Measurements from ENCODE around the gene TSSK3. TPM values are rescaled to one million over a fixed set of nuclear protein-coding genes. Genes with fewer than 3 reads are reported as not detected.
A peak's percentile ranks its signal among the peaks of the same experiment; 100 is the strongest.

TSSK3 gene
- total RNA-seq, 1 experiment from 2014 or later: 3.9 TPM

GRCh38 chr1:32349211-32349708, 13.1 kb upstream of the TSSK3 start:
- H3K36me3 ChIP-seq (ENCODE audit: low read depth): no peaks in the 10 kb centered on the region
- no peaks in the 10 kb centered on the region for H3K27me3 ChIP-seq (ENCODE audit: insufficient read depth, low read depth)
- peaks cover 21% of the 10 kb centered on the region for H3K4me1 ChIP-seq (replicated peaks; ENCODE audit: insufficient read depth)
- no peak overlapping the region for H2AFZ ChIP-seq
- H3F3A ChIP-seq (ENCODE audit: insufficient read depth, low read depth): peaks cover 19% of the 10 kb centered on the region; the same call in 1 of the 2 replicates
- H3K4me2 ChIP-seq: no peak overlapping the region
- no peak overlapping the region for H3K27ac ChIP-seq
- no TSS peak for BruUV-seq (replicated peaks)
- no peak overlapping the region for H3K4me3 ChIP-seq
- CTCF ChIA-PET: no interaction called here
- H3K79me2 ChIP-seq (ENCODE audit: low read depth): no peaks in the 10 kb centered on the region
- POLR2A ChIA-PET (ENCODE audit: unreplicated experiment): no interaction called here
- H4K20me1 ChIP-seq (ENCODE audit: insufficient read depth): no peaks in the 10 kb centered on the region
- no peaks in the 10 kb centered on the region for H3K9me3 ChIP-seq (ENCODE audit: insufficient read depth, low read depth)
- TF ChIP-seq EZH2 (IDR thresholded peaks at IDR 0.05; ENCODE audit: low read depth): no peak
- TF ChIP-seq, protein P1, sequence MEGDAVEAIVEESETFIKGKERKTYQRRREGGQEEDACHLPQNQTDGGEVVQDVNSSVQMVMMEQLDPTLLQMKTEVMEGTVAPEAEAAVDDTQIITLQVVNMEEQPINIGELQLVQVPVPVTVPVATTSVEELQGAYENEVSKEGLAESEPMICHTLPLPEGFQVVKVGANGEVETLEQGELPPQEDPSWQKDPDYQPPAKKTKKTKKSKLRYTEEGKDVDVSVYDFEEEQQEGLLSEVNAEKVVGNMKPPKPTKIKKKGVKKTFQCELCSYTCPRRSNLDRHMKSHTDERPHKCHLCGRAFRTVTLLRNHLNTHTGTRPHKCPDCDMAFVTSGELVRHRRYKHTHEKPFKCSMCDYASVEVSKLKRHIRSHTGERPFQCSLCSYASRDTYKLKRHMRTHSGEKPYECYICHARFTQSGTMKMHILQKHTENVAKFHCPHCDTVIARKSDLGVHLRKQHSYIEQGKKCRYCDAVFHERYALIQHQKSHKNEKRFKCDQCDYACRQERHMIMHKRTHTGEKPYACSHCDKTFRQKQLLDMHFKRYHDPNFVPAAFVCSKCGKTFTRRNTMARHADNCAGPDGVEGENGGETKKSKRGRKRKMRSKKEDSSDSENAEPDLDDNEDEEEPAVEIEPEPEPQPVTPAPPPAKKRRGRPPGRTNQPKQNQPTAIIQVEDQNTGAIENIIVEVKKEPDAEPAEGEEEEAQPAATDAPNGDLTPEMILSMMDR (conservative IDR thresholded peaks at IDR 0.05): no peak
- no peaks in the 10 kb centered on the region for H3K9me2 ChIP-seq (ENCODE audit: insufficient read depth)
- intact Hi-C loops (cut with micrococcal nuclease; ENCODE audit: unreplicated experiment): no loop called here
- no peak for DNase-seq

GRCh38 chr1:32350785-32351398, 11.4 kb upstream of the TSSK3 start:
- TF ChIP-seq EZH2 (IDR thresholded peaks at IDR 0.05; ENCODE audit: low read depth): no peak
- TF ChIP-seq, protein P1 (conservative IDR thresholded peaks at IDR 0.05): peak; percentile 96
- H3K36me3 ChIP-seq (ENCODE audit: low read depth): no peaks in the 10 kb centered on the region
- peak overlapping the region; percentile 96 for H2AFZ ChIP-seq
- H3K4me2 ChIP-seq: peak overlapping the region; percentile 93
- intact Hi-C loops (cut with micrococcal nuclease; ENCODE audit: unreplicated experiment): loop anchor here (2.0 to 5.0 kb wide), 2 partner anchors 14 to 339 kb away; partner anchors contain the start of genes KHDRBS1 and MARCKSL1
- H4K20me1 ChIP-seq (ENCODE audit: insufficient read depth): no peaks in the 10 kb centered on the region
- no peaks in the 10 kb centered on the region for H3K9me3 ChIP-seq (ENCODE audit: insufficient read depth, low read depth)
- no peaks in the 10 kb centered on the region for H3K79me2 ChIP-seq (ENCODE audit: low read depth)
- no peaks in the 10 kb centered on the region for H3K9me2 ChIP-seq (ENCODE audit: insufficient read depth)
- no TSS peak for BruUV-seq (replicated peaks)
- ChIA-PET POLR2A (ENCODE audit: unreplicated experiment) (interaction anchor here (0.6 to 1.4 kb wide), 2 partner anchors 15 to 43 kb away, joined by 3 to 6 read pairs; partner anchors contain the start of genes BSDC1 and MARCKSL1), CTCF (interaction anchor here (0.6 to 1.0 kb wide), 2 partner anchors 9 to 170 kb away, joined by 3 to 14 read pairs; no protein-coding TSS in a partner anchor)
- H3K27me3 ChIP-seq (ENCODE audit: insufficient read depth, low read depth): no peaks in the 10 kb centered on the region
- H3K27ac ChIP-seq: peak overlapping the region; percentile 67
- peak in 1 of 2 experiments; percentile 74 for DNase-seq
- peak overlapping the region; percentile 74 for H3K4me3 ChIP-seq
- peaks cover 10% of the 10 kb centered on the region; the same call in 1 of the 2 replicates for H3F3A ChIP-seq (ENCODE audit: insufficient read depth, low read depth)
- H3K4me1 ChIP-seq (replicated peaks; ENCODE audit: insufficient read depth): peaks cover 14% of the 10 kb centered on the region; the same call in 1 of the 2 replicates

DNA sequence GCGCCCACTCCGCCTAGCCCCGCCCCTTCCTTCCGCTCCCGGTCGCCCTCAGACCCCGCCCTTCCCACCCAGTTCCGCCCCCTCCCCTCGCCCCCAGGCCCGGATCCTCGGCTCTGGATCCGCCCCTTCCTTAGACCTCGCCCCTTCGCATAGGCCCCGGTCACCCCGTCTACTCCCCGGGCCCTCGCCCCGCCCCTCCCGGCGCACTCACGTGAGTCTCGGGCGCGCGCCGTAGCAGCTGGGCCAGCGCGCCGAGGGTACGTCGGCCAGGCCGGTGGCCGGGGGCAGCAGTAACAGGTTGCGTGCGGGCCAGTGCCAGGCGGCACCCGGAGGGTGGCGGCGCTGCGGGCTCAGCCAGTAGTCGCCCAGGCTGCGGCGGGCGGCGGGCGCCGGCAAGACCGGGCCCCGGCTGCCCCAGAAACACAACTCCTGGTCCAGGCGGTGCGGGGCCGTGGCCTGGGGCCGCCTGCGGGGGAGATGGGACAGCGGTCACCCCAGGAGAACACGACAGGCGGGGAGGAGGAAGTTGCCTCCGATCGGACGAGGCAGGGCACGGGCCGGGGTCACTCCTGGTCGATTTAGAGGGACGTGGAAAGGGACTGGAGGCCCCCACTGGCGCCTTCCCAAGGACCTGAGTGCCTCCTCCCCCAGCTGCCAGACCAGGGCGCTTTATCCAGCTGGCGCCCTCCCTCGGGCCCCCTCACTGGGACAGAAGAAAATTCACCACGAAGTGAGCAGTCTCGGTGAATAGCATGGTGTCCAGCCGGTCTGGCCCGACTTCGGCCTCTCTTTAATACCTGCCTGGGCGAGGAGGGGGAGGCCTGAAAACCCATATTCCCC, 10.7 kb upstream of the TSSK3 start:
- Histone ChIP-seq H3K4me1 (replicated peaks; ENCODE audit: insufficient read depth) (peaks cover 14% of the 10 kb centered on the region; the same call in 1 of the 2 replicates), H4K20me1 (ENCODE audit: insufficient read depth) (no peaks in the 10 kb centered on the region), H3K9me2 (ENCODE audit: insufficient read depth) (no peaks in the 10 kb centered on the region), H2AFZ (peak overlapping the region; percentile 96), H3F3A (ENCODE audit: insufficient read depth, low read depth) (peaks cover 10% of the 10 kb centered on the region; the same call in 1 of the 2 replicates), H3K9me3 (ENCODE audit: insufficient read depth, low read depth) (no peaks in the 10 kb centered on the region), H3K27me3 (ENCODE audit: insufficient read depth, low read depth) (no peaks in the 10 kb centered on the region), H3K79me2 (ENCODE audit: low read depth) (no peaks in the 10 kb centered on the region), H3K27ac (peak overlapping the region; percentile 67), H3K4me2 (peak overlapping the region; percentile 93), H3K36me3 (ENCODE audit: low read depth) (no peaks in the 10 kb centered on the region), H3K4me3 (peak overlapping the region; percentile 74)
- ChIA-PET CTCF (interaction anchor here (1.0 kb wide), 1 partner anchor 10 kb away, joined by 3 read pairs; no protein-coding TSS in a partner anchor), POLR2A (ENCODE audit: unreplicated experiment) (interaction anchor here (0.6 to 1.4 kb wide), 2 partner anchors 15 to 651 kb away, joined by 3 read pairs; partner anchors contain the start of gene MARCKSL1)
- no TSS peak for BruUV-seq (replicated peaks)
- DNase-seq: peak; percentile 76 to 91
- no peak for TF ChIP-seq EZH2 (IDR thresholded peaks at IDR 0.05; ENCODE audit: low read depth)
- TF ChIP-seq, protein P1 (conservative IDR thresholded peaks at IDR 0.05): no peak
- intact Hi-C loops (cut with micrococcal nuclease; ENCODE audit: unreplicated experiment): loop anchor here (2.0 to 5.0 kb wide), 2 partner anchors 15 to 339 kb away; partner anchors contain the start of genes KHDRBS1 and MARCKSL1
